Neural cell (in vitro differentiated cells): ENCODE results near the gene CFAP97D1.
A peak's percentile ranks its signal among the peaks of the same experiment; 100 is the strongest.

ENCODE experiments used
- CTCF ChIP-seq: fragments of 450-650 bp; IDR thresholded peaks from 2 replicates; pipeline ENCODE4 v1.5.1; 2014; ENCODE audit warnings: antibody characterized with exemption, mild to moderate bottlenecking, moderate library complexity; ENCODE audit not compliant: poor library complexity, severe bottlenecking
- MXI1 ChIP-seq: fragments of 450-650 bp; conservative IDR thresholded peaks from 2 replicates; pipeline ENCODE4 v1.6.1; 2014; ENCODE audit warnings: antibody characterized with exemption, mild to moderate bottlenecking; ENCODE audit not compliant: poor library complexity, severe bottlenecking

- no peak for TF ChIP-seq CTCF
- TF ChIP-seq MXI1: peak; percentile 70
These were observed 1.7 kb upstream of the CFAP97D1 start, which contains the start of gene DUSP3 for GRCh38 chr17:43778337-43779144.
